ENCODE measurements around the gene TEX12. TPM values are rescaled to one million over a fixed set of nuclear protein-coding genes. Genes with fewer than 3 reads are reported as not detected.

TEX12 gene
- total and polyA plus RNA-seq, 2 of the 8 experiments (the other 6 are each of a cell fraction or from before 2014, with no cell fraction given): not detected

DNA sequence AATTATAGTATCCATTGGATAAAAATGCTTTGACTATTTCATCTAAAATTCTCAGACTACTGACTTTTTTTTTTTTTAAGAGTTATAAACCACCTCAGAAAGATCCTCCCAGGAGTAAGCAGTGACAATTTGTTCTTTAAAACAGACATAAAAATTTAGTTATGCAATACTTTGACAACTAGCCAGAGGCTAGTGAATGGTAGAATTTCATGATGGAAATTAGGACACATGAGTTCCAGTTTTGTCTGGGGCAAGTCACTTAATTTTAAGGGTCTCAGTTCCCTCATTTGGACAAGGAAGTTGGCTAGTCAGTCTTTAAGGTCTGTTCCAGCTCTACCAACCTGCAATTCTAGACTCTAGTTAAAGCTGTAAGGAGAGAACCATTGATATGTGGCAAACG, 6.2 kb upstream of the TEX12 start:
- Histone ChIP-seq H4K5ac (ENCODE audit: insufficient read length, low read depth, low read length) (no peak overlapping the region), H3K4me1 (replicated peaks in 1 of 4; ENCODE audit: control insufficient read depth in 3 of 4, insufficient read depth in 4 of 4, low read length in 3 of 4) (no peaks in the 10 kb centered on the region; a peak in 1 of 7 replicates), H3K4me2 (ENCODE audit: insufficient read depth in 1 of 2, low read depth in 2 of 2, low read length in 2 of 2) (no peak overlapping the region), H2AFZ (ENCODE audit: low read length) (no peak overlapping the region), H3K79me1 (ENCODE audit: low read depth, low read length) (no peaks in the 10 kb centered on the region), H2BK5ac (ENCODE audit: low read depth, low read length) (no peak overlapping the region), H3K79me2 (ENCODE audit: control insufficient read depth in 1 of 2, insufficient read depth in 2 of 2, low read length in 2 of 2) (no peaks in the 10 kb centered on the region), H3K23ac (ENCODE audit: insufficient read length) (no peak overlapping the region), H2AK5ac (ENCODE audit: low read depth, low read length) (no peak overlapping the region), H3K9me3 (ENCODE audit: insufficient read depth in 2 of 2, low read depth in 1 of 2, low read length in 1 of 2) (no peaks in the 10 kb centered on the region), H3K56ac (replicated peaks; ENCODE audit: insufficient read length, low read depth, low read length) (no peak overlapping the region), H3K4me3 (ENCODE audit: extremely low read depth in 1 of 4, insufficient read depth in 2 of 4, low read depth in 3 of 4, low read length in 4 of 4) (no peak overlapping the region), H2BK20ac (ENCODE audit: low read length) (no peak overlapping the region), H2BK120ac (replicated peaks; ENCODE audit: low read depth, low read length) (no peak overlapping the region), H3K4ac (replicated peaks; ENCODE audit: insufficient read length, low read depth, low read length) (no peak overlapping the region), H3K23me2 (ENCODE audit: low read depth, low read length) (no peaks in the 10 kb centered on the region; the same call in 1 of the 2 replicates), H3K18ac (ENCODE audit: extremely low read depth, low read length) (no peak overlapping the region), H4K91ac (replicated peaks; ENCODE audit: insufficient read length, low read length) (no peak overlapping the region), H4K8ac (ENCODE audit: extremely low read depth, insufficient read depth, low read length) (no peak overlapping the region), H4K20me1 (replicated peaks in 1 of 2; ENCODE audit: control insufficient read depth in 1 of 2, insufficient read depth in 2 of 2, low read length in 2 of 2) (no peaks in the 10 kb centered on the region), H3K36me3 (ENCODE audit: control insufficient read depth in 2 of 4, insufficient read depth in 4 of 4, low read length in 3 of 4) (no peaks in the 10 kb centered on the region), H3K27me3 (replicated peaks in 1 of 4; ENCODE audit: control insufficient read depth in 3 of 4, extremely low read depth in 1 of 4, insufficient read depth in 3 of 4, low read length in 3 of 4) (no peaks in the 10 kb centered on the region), H2BK12ac (ENCODE audit: low read depth, low read length) (no peak overlapping the region), H3K27ac (ENCODE audit: low read depth, low read length) (no peak overlapping the region), H3K14ac (ENCODE audit: insufficient read length) (no peak overlapping the region), H2BK15ac (ENCODE audit: low read length) (no peak overlapping the region), H3K9ac (replicated peaks in 1 of 4; ENCODE audit: extremely low read depth in 1 of 4, low read depth in 3 of 4, low read length in 3 of 4) (no peak overlapping the region)
- ChIA-PET CTCF (ENCODE audit: partially characterized antibody) (interaction anchor here (1.9 kb wide), 1 partner anchor 9 kb away, joined by 6 read pairs; no protein-coding TSS in a partner anchor), POLR2A (ENCODE audit: partially characterized antibody) (no interaction called here)
- FAIRE-seq: no peak
- DNase-seq (ENCODE audit: low read depth in 1 of 2, low spot score in 2 of 2): no peak
- TF ChIP-seq POLR2A (IDR thresholded peaks at IDR 0.05; ENCODE audit: control extremely low read depth in 1 of 2, low read depth in 2 of 2, low read length in 2 of 2) (no peak), SP2 (IDR thresholded peaks at IDR 0.05; ENCODE audit: low read length) (no peak), PHF8 (conservative IDR thresholded peaks at IDR 0.05; ENCODE audit: low read depth, low read length) (no peak), ZNF274 (IDR thresholded peaks at IDR 0.05; ENCODE audit: borderline replicate concordance, extremely low read depth, low read length) (no peak), SIRT6 (IDR thresholded peaks at IDR 0.05; ENCODE audit: low read length) (no peak), YY1 (IDR thresholded peaks at IDR 0.05; ENCODE audit: low read depth, low read length) (no peak), RAD21 (IDR thresholded peaks at IDR 0.05 in 1 of 2, conservative IDR thresholded peaks at IDR 0.05 in 1 of 2; ENCODE audit: low read depth in 2 of 2, low read length in 2 of 2) (no peak), BRCA1 (IDR thresholded peaks at IDR 0.05; ENCODE audit: low read depth, low read length) (no peak), BACH1 (IDR thresholded peaks at IDR 0.05; ENCODE audit: low read length) (no peak)
- TF ChIP-seq, protein P1, sequence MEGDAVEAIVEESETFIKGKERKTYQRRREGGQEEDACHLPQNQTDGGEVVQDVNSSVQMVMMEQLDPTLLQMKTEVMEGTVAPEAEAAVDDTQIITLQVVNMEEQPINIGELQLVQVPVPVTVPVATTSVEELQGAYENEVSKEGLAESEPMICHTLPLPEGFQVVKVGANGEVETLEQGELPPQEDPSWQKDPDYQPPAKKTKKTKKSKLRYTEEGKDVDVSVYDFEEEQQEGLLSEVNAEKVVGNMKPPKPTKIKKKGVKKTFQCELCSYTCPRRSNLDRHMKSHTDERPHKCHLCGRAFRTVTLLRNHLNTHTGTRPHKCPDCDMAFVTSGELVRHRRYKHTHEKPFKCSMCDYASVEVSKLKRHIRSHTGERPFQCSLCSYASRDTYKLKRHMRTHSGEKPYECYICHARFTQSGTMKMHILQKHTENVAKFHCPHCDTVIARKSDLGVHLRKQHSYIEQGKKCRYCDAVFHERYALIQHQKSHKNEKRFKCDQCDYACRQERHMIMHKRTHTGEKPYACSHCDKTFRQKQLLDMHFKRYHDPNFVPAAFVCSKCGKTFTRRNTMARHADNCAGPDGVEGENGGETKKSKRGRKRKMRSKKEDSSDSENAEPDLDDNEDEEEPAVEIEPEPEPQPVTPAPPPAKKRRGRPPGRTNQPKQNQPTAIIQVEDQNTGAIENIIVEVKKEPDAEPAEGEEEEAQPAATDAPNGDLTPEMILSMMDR (IDR thresholded peaks at IDR 0.05; ENCODE audit: control extremely low read depth in 1 of 3, insufficient read depth in 1 of 3, low read depth in 1 of 3, low read length in 3 of 3): no peak
- TF ChIP-seq, protein P2, sequence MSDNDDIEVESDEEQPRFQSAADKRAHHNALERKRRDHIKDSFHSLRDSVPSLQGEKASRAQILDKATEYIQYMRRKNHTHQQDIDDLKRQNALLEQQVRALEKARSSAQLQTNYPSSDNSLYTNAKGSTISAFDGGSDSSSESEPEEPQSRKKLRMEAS (IDR thresholded peaks at IDR 0.05): no peak
- WGBS, 2 experiments (ENCODE audit: extremely low coverage in 1 of 2, insufficient coverage in 1 of 2, insufficient read length in 1 of 2, insufficient replicate concordance in 2 of 2, low coverage in 1 of 2, low lambda C conversion rate in 2 of 2, missing lambda C conversion rate in 1 of 2): 96% methylated on average over 1 of the region's 1 CpG; no CpG with 5 or more reads in 1 of the 2 experiments
